HPDE6-E6E7 (cell line): ENCODE measurements around the gene CYP1B1.

Experiments
- DNase-seq: peaks from one replicate; pipeline ENCODE4 v3.0.0; 2011; ENCODE audit warnings: missing footprints; ENCODE audit errors: extremely low spot score

Gene CYP1B1

GRCh38 chr2:38076710-38077430, 919 bp upstream of the CYP1B1 start:
- DNase-seq, result peak; percentile 58

GRCh38 chr2:38076152-38076709, 280 bp upstream of the CYP1B1 start:
- DNase-seq, result peak; percentile 63

DNA sequence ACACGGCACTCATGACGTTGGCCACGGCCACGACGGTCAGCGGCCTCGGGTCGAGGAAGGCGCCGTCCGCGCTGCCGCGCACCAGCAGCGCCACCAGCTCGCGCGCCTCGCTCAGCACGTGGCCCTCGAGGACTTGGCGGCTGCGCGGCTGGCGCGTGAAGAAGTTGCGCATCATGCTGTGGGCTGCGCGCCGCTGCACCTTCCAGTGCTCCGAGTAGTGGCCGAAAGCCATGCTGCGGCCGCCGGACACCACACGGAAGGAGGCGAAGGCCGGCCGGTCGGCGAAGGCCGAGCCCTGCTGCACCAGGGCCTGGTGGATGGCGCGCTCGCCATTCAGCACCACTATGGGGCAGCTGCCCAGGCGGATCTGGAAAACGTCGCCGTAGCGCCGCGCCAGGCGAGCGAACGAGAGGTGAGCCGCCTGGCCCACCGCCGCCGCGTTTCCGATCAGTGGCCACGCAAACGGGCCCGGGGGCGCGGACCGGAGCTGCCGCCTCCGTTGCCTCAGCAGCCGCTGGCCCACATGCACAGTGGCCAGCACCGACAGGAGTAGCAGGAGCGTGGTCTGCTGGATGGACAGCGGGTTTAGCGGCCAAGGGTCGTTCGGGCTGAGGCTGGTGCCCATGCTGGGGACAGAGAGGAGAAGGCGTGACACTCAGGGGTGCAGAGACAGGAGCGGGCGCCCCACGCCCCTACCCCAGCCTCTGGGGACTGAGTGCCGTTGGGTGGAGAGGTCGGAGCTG, 1.0 kb downstream of the CYP1B1 start:
- no peak for DNase-seq

DNA sequence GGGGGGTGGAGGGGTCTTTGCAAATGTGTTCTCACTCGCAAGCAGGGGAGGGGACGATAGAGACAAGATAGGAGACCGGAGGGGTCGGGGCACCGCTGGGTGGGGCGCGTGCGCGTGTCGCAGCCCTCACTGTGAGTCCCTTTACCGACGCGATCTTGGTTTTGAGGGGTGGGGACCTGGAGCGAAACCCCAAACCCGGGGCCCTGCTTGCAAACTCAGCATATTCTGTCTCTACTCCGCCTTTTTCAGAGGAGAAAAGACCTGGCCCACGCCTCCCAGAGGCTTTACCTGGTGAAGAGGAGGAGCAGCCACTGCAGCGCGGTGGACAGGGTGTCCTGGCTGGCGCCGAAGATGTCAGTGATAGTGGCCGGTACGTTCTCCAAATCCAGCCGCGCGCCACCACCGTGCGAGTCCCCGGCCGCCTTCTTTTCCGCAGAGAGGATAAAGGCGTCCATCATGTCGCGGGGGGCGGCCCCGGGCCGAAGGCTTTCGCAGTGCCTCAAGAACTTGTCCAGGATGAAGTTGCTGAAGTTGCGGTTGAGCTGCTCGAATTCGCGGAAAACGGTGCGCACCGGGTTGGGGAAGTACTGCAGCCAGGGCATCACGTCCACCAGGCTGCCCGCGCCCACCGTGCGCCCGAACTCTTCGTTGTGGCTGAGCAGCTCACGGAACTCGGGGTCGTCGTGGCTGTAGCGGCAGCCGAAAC, 1.7 kb downstream of the CYP1B1 start:
- DNase-seq, result no peak

DNA sequence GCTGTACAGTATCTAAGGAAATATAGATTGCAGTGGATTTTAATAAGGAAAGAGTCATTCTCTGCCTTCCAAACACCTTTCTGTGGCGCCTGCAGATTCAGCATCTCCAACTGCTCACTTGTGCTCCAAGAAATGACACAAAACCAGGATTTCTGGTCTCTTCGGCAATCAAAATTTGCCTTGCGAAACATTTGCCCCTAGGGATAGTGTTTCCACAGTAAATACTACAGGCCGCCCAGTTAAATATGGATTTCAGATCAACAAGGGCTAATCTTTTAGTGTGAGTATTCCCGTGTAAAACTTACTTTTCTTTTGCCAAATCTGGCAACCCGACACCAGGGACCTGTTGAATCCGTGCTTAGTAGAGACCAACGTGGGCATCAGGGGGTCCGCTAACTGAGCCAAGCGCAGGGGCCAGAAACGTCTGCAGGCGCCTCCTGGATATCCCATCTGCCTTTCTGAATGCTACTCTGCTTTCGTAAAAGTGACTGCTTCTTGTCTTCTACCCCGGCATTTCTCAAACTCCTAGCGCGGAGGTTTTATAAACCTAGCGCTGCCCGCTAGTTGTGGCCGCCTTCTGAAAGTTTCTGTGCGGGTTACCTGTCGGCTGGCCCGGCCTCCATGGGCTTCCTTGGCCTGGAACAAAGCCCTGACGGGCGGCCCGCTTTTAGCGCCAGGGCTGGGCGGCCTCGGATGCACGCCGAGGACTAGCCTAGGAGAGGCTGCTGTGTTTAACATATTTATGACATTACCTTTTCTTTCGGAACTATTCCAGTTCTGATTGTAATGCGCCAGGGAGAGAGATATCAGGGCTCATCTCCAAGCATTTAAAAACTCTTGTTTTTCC, 2.5 kb downstream of the CYP1B1 start:
- no peak for DNase-seq

- no peak for DNase-seq
Measured at GRCh38 chr2:38070438-38070837, 5.5 kb downstream of the CYP1B1 start.

- DNase-seq, result no peak
Measured at GRCh38 chr2:38068234-38068633, 7.7 kb downstream of the CYP1B1 start.

GRCh38 chr2:38066421-38067115, 9.4 kb downstream of the CYP1B1 start:
- no peak for DNase-seq

- no peak for DNase-seq
Measured at GRCh38 chr2:38065502-38066135, 10.3 kb downstream of the CYP1B1 start.

- DNase-seq, result no peak
Measured at GRCh38 chr2:38064801-38065501, 11.0 kb downstream of the CYP1B1 start.

GRCh38 chr2:38060236-38061018, 15.5 kb downstream of the CYP1B1 start:
- no peak for DNase-seq

- peak; percentile 20 for DNase-seq
Measured at GRCh38 chr2:38057651-38058410, 18.1 kb downstream of the CYP1B1 start.

- no peak for DNase-seq
Measured at GRCh38 chr2:38056216-38056615, 19.7 kb downstream of the CYP1B1 start.

DNA sequence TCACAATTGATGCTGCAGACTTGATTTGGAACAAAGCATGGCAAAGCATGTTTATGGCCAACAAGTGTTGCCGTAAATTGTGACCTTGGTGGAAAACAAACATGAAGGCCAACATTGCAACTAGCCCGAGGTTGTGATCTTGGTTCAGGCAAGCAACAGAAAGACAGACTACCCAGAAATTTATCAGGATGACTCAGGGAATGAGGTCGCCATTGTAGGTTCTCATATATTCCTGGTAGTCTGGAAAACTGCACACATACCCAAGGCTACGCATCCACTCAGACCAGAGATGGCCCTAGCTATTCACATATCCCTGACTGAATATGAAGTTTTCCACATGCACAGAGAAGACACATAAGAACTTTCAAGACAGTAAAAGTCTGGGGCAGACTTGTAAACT, 30.1 kb downstream of the CYP1B1 start:
- no peak for DNase-seq

GRCh38 chr2:38039121-38039910, 36.6 kb downstream of the CYP1B1 start:
- no peak for DNase-seq

DNA sequence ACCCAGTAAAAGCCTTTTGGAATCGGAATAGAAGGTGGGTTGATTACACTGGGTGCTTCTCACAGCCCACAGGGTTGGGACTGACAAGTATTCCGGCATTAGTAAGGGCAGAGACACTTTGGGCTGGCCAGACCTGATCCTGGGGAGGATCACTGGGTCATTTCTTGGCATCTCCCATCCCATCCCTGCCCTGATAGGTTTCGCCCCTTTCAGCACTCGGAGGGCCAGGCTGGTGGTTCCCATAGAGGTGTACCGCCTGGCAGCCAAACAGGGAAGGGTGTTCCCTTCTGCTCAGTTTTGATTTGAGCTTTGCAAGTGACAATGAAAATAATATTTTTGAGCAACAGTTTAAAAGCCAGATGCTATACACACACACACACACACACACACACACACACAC, 37.3 kb downstream of the CYP1B1 start:
- no peak for DNase-seq
